Stimulated activated CD8-positive, alpha-beta memory T cell treated with anti-CD3 and anti-CD28 coated beads, Interleukin-12 subunit alpha, Interleukin-12 subunit beta, amount 100 ng/mL, for 4 hours (primary cell): ENCODE data around the gene RHOBTB3.

Experiments
- DNase-seq: peaks from one replicate; pipeline ENCODE4 v3.0.0-alpha.2; 2020; ENCODE audit warnings: low read depth

RHOBTB3 gene

GRCh38 chr5:95731571-95732554 is 727 bp downstream of the RHOBTB3 start:
- no peak for DNase-seq

- no peak for DNase-seq
Measured at GRCh38 chr5:95733107-95733665, 2.0 kb downstream of the RHOBTB3 start.

- no peak for DNase-seq
Measured at GRCh38 chr5:95734187-95734586, 3.1 kb downstream of the RHOBTB3 start.

DNA sequence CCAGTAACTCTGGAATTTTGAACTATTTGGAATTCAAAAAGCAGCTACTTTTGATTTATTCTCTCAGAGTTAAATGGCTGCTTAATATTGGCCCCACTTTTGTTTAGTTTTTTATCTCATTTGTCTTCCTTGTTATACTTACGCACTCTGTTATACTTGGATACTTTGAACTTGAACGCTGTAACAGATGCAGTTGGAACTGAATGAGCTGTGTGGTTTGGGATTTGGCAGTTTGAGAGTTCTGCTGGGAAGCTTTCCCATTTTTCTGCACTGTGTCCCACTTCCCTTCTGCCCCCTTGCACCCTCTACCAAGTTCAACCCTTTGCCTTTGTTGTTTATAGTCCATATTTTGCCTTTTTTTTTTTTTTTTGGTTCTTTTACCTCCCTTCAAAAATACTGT is 3.8 kb downstream of the RHOBTB3 start:
- no peak for DNase-seq

DNA sequence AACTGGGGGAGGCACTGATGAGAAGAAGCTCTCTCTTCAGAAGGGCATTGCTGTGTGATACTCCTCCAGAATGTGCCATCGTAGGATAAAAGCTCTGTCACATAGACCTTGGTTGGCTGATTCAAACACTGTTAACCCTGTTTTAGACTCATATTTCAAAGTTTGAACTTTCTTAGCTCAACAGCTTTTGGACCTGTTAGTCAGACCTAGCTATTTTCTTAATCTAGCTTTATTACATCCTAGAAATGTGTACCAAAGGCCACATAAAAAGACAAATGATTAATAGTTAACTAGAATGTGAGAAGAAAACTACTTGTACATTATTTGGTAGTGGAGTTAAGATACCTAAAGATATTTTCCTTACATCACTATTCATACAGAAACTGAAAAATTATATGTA is 4.3 kb downstream of the RHOBTB3 start:
- no peak for DNase-seq

- no peak for DNase-seq
Measured at GRCh38 chr5:95738072-95738471, 6.9 kb downstream of the RHOBTB3 start.

GRCh38 chr5:95738834-95739233 is 7.7 kb downstream of the RHOBTB3 start:
- no peak for DNase-seq

DNA sequence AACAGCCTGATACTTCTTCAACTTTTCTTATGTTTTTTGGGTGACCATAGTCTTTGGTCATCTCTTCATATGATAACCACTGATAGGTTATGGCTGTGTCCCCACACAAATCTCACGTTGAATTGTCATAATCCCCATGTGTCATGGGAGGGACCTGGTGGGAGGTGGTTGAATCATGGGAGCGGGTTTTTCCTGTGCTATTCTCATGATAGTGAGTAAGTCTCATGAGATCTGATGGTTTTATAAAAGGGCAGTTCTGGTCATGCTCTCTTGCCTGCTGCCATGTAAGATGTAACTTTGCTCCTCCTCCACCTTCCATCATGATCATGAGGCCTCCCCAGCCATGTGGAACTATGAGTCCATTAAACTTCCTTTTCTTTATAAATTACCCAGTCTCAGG is 8.7 kb downstream of the RHOBTB3 start:
- no peak for DNase-seq

GRCh38 chr5:95741458-95741857 is 10.3 kb downstream of the RHOBTB3 start:
- DNase-seq: no peak

- no peak for DNase-seq
Measured at GRCh38 chr5:95743232-95743631, 12.1 kb downstream of the RHOBTB3 start.

DNA sequence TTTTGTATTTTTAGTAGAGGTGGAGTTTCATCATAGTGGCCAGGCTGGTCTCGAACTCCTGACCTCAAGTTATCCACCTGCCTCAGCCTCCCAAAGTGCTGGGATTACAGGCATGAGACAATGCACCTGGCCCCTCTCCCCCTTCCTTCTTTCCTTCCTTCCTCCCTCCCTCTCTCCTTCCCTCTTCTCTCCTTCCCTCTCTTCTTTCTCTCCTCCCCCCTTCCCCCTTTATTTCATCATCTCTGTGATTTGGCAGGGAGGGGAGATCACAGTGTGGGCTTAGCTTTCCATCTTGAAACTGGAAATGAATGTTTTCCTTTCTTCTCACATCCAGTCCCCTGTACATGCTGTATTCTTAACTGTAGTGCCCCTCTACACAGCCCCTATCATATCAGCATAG is 12.7 kb downstream of the RHOBTB3 start:
- DNase-seq: no peak

- DNase-seq: no peak
Measured at GRCh38 chr5:95746194-95746593, 15.1 kb downstream of the RHOBTB3 start.

DNA sequence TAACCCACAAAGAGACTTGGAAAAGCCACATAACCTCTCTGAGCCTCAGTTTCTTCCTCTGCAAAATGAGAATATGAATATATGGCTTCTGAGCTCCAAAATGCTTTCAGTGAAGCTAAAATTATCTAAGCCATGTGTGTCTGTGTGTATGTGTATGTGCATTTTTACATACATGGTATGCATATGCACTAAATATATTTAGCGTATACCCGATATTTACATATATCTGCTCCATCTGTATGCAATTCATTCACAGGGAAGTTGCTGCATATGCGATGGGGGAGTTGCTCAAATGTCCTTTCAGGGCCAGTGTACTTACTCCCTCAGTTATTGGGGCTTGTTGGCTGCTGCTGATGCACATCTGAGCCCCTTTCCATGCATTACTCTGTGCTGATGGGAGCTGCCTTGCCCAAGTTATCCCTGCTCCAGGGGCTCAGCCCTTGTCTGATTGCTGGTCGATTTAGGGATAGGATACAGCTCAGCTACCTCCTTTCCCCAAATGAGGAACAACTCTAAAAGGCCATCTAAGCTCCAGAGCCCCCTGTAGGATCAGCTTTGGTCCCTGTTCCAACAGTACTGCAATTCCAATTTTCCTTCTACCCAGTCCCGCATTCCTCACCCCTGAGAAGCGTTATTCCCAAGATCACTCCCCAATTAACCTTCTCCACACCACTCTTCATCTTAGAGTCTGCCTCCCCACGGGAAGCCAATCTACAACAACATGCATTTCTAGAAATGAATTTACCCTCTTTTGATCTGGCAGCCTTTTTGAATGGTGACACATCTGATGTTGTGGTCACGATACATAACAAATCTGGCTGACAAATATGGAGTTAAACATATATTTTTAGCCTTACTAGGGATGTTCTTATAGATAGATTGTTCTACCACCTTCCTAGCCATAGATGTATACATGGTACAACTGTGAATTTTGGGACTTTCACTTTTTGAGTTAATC is 15.9 kb downstream of the RHOBTB3 start:
- no peak for DNase-seq

DNA sequence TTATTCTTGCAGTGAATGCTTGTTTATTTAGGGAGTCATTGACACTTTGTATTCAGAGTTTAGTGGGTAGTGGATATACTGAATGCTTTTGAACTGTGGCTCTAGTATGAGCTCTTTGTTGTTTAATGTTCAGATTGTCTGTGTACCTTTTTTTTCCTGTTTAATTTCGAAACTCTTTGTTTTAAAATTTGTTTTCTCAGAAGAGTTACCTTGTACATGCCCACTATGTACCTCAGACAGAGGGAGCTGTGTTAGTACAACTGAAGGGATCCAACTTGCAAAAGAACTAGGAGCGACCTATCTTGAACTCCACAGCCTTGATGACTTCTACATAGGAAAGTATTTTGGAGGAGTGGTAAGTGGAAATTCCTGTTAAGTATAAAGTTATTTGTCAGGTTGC is 17.0 kb downstream of the RHOBTB3 start:
- no peak for DNase-seq

DNA sequence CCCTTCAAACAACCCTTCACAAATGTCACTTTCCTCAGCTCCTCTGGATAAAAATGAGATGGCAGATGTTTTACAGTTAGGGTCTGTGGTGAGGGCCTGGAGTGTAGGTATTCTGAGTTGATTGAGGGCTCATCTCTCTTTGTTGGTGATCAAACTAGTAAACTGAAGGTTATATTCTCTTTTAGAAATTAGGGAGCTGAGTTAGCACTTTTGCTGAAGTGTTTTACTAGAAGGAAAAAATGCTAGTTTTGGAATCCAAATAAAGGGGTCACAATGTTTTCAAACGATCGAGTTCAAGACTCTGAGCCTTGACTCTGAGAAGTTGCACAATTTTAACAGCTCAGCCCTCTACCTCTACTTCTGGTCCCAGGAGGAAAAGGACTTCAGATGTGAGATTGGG is 23.4 kb downstream of the RHOBTB3 start:
- DNase-seq: no peak

DNA sequence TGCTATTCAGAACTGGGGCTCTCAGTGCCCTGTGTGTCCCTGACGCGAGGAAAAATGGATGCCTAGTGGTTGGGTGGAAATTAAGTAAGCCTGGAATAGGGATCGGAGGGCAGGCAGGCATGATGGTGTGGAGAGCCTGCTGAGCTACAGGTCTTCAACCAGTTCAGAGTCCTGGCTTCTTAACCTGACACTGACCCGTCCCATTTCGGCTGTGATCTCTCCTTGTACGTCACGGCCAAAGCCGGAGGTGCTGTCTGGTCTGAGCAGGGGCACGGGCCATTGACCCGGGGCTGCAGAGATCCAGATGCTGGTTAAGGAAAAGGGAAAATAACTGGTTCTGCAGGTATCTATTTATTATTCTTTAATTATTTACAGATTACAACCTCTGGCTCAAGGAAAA is 27.9 kb downstream of the RHOBTB3 start:
- no peak for DNase-seq

DNA sequence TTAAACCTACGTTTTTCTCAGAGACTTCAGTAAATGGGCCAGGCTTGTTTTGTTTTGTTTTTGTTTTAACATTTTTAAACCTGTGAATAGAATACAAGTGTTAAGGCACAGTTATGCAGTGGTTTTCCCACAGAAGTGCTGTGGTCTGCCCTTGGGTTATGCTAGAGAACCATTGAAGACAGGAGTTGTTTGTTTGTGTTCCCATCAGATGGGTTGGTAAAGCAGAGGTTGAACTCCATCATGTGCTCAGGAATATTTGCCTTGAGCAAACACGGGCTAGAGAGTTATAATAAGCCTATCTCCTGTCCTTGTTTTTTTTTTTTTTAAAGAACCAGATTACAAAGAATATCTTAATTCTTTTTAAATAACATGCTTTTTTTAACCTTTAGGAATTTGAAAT is 28.5 kb downstream of the RHOBTB3 start:
- no peak for DNase-seq

DNA sequence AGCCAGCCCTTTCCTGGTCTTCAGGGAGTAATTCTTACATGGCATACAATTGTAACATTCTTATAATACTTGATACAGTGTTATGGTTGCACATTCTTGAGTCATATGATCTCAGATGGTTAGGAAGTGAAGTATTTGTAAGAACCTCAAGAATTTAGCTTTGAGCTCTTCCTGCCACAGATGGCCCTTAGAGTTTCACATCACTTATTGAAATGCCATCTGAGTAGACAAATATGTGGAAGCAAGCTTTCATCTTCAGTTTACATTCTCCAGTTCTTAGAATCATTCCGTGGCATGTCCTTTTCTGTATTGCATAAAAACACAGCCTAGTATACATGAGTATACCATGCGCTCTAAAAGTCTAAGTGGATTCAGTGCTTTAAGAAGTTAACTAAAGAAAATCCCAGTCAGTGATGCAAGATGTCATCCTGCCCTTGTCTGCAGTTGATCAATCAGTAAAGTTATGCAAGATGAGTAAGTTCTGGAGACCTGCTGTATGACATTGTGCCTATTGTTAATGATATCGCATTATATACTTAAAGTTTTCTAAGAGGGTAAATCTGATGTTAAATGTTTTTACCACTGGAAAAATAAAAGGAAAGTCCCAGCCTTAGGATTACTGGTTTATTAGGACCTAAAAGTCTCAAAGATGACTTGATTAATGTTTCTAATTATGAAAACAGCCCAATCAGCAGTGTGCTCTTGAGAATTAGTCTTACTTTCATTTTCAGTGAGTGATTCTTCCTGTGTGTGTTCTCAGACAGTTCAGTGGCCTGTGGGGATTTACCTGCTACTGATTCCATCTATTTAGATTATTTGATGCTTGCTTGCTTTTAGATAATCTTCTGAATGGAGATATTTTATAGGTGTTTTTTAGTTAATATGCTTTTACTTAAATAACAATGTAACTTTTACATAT is 29.4 kb downstream of the RHOBTB3 start:
- DNase-seq: no peak

- DNase-seq: no peak
Measured at GRCh38 chr5:95761771-95762651, 30.9 kb downstream of the RHOBTB3 start.

GRCh38 chr5:95762652-95763041 is 31.5 kb downstream of the RHOBTB3 start:
- no peak for DNase-seq
